Measurements from ENCODE around the gene PLPP4. TPM values are rescaled to one million over a fixed set of nuclear protein-coding genes. Genes with fewer than 3 reads are reported as not detected.

PLPP4 gene
- total RNA-seq, 3 donors from 2014 or later: not detected

- no peaks in the 10 kb centered on the region for H3K4me1 ChIP-seq
- intact Hi-C loops (cut with DNase I; ENCODE audit: low total_unique reads): no loop called here
- H3K36me3 ChIP-seq: no peaks in the 10 kb centered on the region
- DNase-seq (ENCODE audit: low spot score in 2 of 2): no peak
- H3K9me3 ChIP-seq: no peaks in the 10 kb centered on the region
- TF ChIP-seq CTCF (IDR thresholded peaks at IDR 0.05) (no peak), POLR2AphosphoS5 (IDR thresholded peaks at IDR 0.05) (no peak), POLR2A (IDR thresholded peaks at IDR 0.05) (no peak)
- H3K27ac ChIP-seq: no peak overlapping the region
- no peaks in the 10 kb centered on the region for H3K27me3 ChIP-seq
- H3K4me3 ChIP-seq: no peak overlapping the region
Measured at GRCh38 chr10:120575411-120575810, 118.4 kb downstream of the PLPP4 start.

- TF ChIP-seq POLR2A (IDR thresholded peaks at IDR 0.05) (no peak), CTCF (IDR thresholded peaks at IDR 0.05) (no peak), POLR2AphosphoS5 (IDR thresholded peaks at IDR 0.05) (no peak)
- intact Hi-C loops (cut with DNase I; ENCODE audit: low total_unique reads): no loop called here
- H3K36me3 ChIP-seq: no peaks in the 10 kb centered on the region
- H3K27ac ChIP-seq: no peak overlapping the region
- no peak for DNase-seq (ENCODE audit: low spot score in 2 of 2)
- H3K4me1 ChIP-seq: no peaks in the 10 kb centered on the region
- H3K4me3 ChIP-seq: no peak overlapping the region
- H3K27me3 ChIP-seq: no peaks in the 10 kb centered on the region
- no peaks in the 10 kb centered on the region for H3K9me3 ChIP-seq
Measured at GRCh38 chr10:120578134-120578533, 121.1 kb downstream of the PLPP4 start.

GRCh38 chr10:120578890-120579289 lies 121.9 kb downstream of the PLPP4 start:
- no peak for TF ChIP-seq POLR2AphosphoS5 (IDR thresholded peaks at IDR 0.05)
- TF ChIP-seq POLR2A (IDR thresholded peaks at IDR 0.05): no peak
- TF ChIP-seq CTCF (IDR thresholded peaks at IDR 0.05): no peak
- Histone ChIP-seq H3K4me1 (no peaks in the 10 kb centered on the region), H3K9me3 (no peaks in the 10 kb centered on the region), H3K4me3 (no peak overlapping the region), H3K27ac (no peak overlapping the region), H3K36me3 (no peaks in the 10 kb centered on the region), H3K27me3 (no peaks in the 10 kb centered on the region)
- DNase-seq (ENCODE audit: low spot score in 2 of 2): no peak
- intact Hi-C loops (cut with DNase I; ENCODE audit: low total_unique reads): no loop called here

GRCh38 chr10:120580918-120581895 lies 124.2 kb downstream of the PLPP4 start:
- Histone ChIP-seq H3K4me1 (no peaks in the 10 kb centered on the region), H3K4me3 (no peak overlapping the region), H3K36me3 (no peaks in the 10 kb centered on the region), H3K27ac (no peak overlapping the region), H3K9me3 (no peaks in the 10 kb centered on the region), H3K27me3 (no peaks in the 10 kb centered on the region)
- DNase-seq (ENCODE audit: low spot score in 2 of 2): no peak
- intact Hi-C loops (cut with DNase I; ENCODE audit: low total_unique reads): no loop called here
- TF ChIP-seq POLR2AphosphoS5 (IDR thresholded peaks at IDR 0.05) (no peak), POLR2A (IDR thresholded peaks at IDR 0.05) (no peak), CTCF (IDR thresholded peaks at IDR 0.05) (no peak)

- no peak for TF ChIP-seq POLR2A (IDR thresholded peaks at IDR 0.05)
- Histone ChIP-seq H3K27ac (no peak overlapping the region), H3K9me3 (no peaks in the 10 kb centered on the region), H3K4me3 (no peak overlapping the region), H3K27me3 (no peaks in the 10 kb centered on the region), H3K4me1 (no peaks in the 10 kb centered on the region), H3K36me3 (no peaks in the 10 kb centered on the region)
- DNase-seq (ENCODE audit: low spot score in 2 of 2): no peak
- intact Hi-C loops (cut with DNase I; ENCODE audit: low total_unique reads): no loop called here
Measured at GRCh38 chr10:120582753-120583152, 125.7 kb downstream of the PLPP4 start.
